Measurements from ENCODE around the gene HOXD12.

Gene HOXD12

GRCh38 chr2:176122052-176122682 is 22.6 kb downstream of the HOXD12 start:
- Histone ChIP-seq H3K27ac (no peak overlapping the region), H3K4me3 (IDR thresholded peaks at IDR 0.05; ENCODE audit: insufficient read depth, low read depth, low read length) (no peak overlapping the region), H3K36me3 (ENCODE audit: insufficient read depth) (no peaks in the 10 kb centered on the region), H3K79me2 (ENCODE audit: insufficient read depth, low read depth) (no peaks in the 10 kb centered on the region), H3K9ac (no peak overlapping the region), H3K4me1 (ENCODE audit: low read depth, poor library complexity, severe bottlenecking) (no peaks in the 10 kb centered on the region), H2AFZ (ENCODE audit: low read depth) (no peak overlapping the region), H4K20me1 (ENCODE audit: insufficient read depth) (no peaks in the 10 kb centered on the region), H3K27me3 (ENCODE audit: insufficient read depth, low read depth) (no peaks in the 10 kb centered on the region), H3K4me2 (no peak overlapping the region)
- TF ChIP-seq CTCF (conservative IDR thresholded peaks at IDR 0.05; ENCODE audit: low read depth, low read length), result no peak

- Histone ChIP-seq H3K79me2 (ENCODE audit: insufficient read depth, low read depth) (no peaks in the 10 kb centered on the region), H3K27ac (no peak within 1 kb of the TSS), H3K4me3 (IDR thresholded peaks at IDR 0.05; ENCODE audit: insufficient read depth, low read depth, low read length) (no peak within 1 kb of the TSS), H3K27me3 (ENCODE audit: insufficient read depth, low read depth) (no peaks in the 10 kb centered on the region), H3K9ac (no peak within 1 kb of the TSS), H4K20me1 (ENCODE audit: insufficient read depth) (no peaks in the 10 kb centered on the region), H3K4me2 (no peak within 1 kb of the TSS), H3K4me1 (ENCODE audit: low read depth, poor library complexity, severe bottlenecking) (no peaks in the 10 kb centered on the region), H2AFZ (ENCODE audit: low read depth) (no peak within 1 kb of the TSS), H3K36me3 (ENCODE audit: insufficient read depth) (no peaks in the 10 kb centered on the region)
- no peak for TF ChIP-seq CTCF (conservative IDR thresholded peaks at IDR 0.05; ENCODE audit: low read depth, low read length)
Measured at GRCh38 chr2:176122683-176123410, 23.3 kb downstream of the HOXD12 start, which contains the start of gene HOXD9. Gene HOXD9 (plus strand): TSS chr2:176122719. CDS start chr2:176122769, 50 bp downstream.

- no peak overlapping the region for H3K27ac ChIP-seq
- no peak overlapping the region for H3K4me2 ChIP-seq
- no peaks in the 10 kb centered on the region for H3K79me2 ChIP-seq (ENCODE audit: insufficient read depth, low read depth)
- TF ChIP-seq CTCF (conservative IDR thresholded peaks at IDR 0.05; ENCODE audit: low read depth, low read length), result no peak
- no peak overlapping the region for H2AFZ ChIP-seq (ENCODE audit: low read depth)
- no peaks in the 10 kb centered on the region for H3K27me3 ChIP-seq (ENCODE audit: insufficient read depth, low read depth)
- no peak overlapping the region for H3K4me3 ChIP-seq (IDR thresholded peaks at IDR 0.05; ENCODE audit: insufficient read depth, low read depth, low read length)
- no peaks in the 10 kb centered on the region for H4K20me1 ChIP-seq (ENCODE audit: insufficient read depth)
- no peaks in the 10 kb centered on the region for H3K36me3 ChIP-seq (ENCODE audit: insufficient read depth)
- H3K9ac ChIP-seq, result no peak overlapping the region
- H3K4me1 ChIP-seq (ENCODE audit: low read depth, poor library complexity, severe bottlenecking), result no peaks in the 10 kb centered on the region
Measured at GRCh38 chr2:176123411-176124109, 24.0 kb downstream of the HOXD12 start.

GRCh38 chr2:176124110-176124946 is 24.7 kb downstream of the HOXD12 start:
- Histone ChIP-seq H3K4me1 (ENCODE audit: low read depth, poor library complexity, severe bottlenecking) (no peaks in the 10 kb centered on the region), H3K27me3 (ENCODE audit: insufficient read depth, low read depth) (no peaks in the 10 kb centered on the region), H3K4me3 (IDR thresholded peaks at IDR 0.05; ENCODE audit: insufficient read depth, low read depth, low read length) (no peak overlapping the region), H3K4me2 (no peak overlapping the region), H3K27ac (no peak overlapping the region), H2AFZ (ENCODE audit: low read depth) (no peak overlapping the region), H3K9ac (no peak overlapping the region), H4K20me1 (ENCODE audit: insufficient read depth) (no peaks in the 10 kb centered on the region), H3K79me2 (ENCODE audit: insufficient read depth, low read depth) (no peaks in the 10 kb centered on the region), H3K36me3 (ENCODE audit: insufficient read depth) (no peaks in the 10 kb centered on the region)
- no peak for TF ChIP-seq CTCF (conservative IDR thresholded peaks at IDR 0.05; ENCODE audit: low read depth, low read length)
